ENCODE measurements around the gene MKS1.

Gene MKS1

GRCh38 chr17:58244963-58245362 is 25.9 kb upstream of the MKS1 start:
- DNase-seq (ENCODE audit: low read depth): no peak

- DNase-seq (ENCODE audit: low read depth): no peak
Observed at GRCh38 chr17:58242171-58242784, 23.2 kb upstream of the MKS1 start.

- no peak for DNase-seq (ENCODE audit: low read depth)
Observed at GRCh38 chr17:58239987-58240386, 20.9 kb upstream of the MKS1 start.

- DNase-seq (ENCODE audit: low read depth): no peak
Observed at GRCh38 chr17:58238147-58238634, 19.1 kb upstream of the MKS1 start, which contains the start of gene LPO. Gene LPO (plus strand): TSS chr17:58238584. CDS start chr17:58242980, 4,396 bp downstream.

GRCh38 chr17:58236394-58236793 is 17.3 kb upstream of the MKS1 start:
- DNase-seq (ENCODE audit: low read depth): no peak

GRCh38 chr17:58235821-58236220 is 16.8 kb upstream of the MKS1 start:
- DNase-seq (ENCODE audit: low read depth): no peak

GRCh38 chr17:58234512-58234911 is 15.5 kb upstream of the MKS1 start:
- DNase-seq (ENCODE audit: low read depth): no peak

GRCh38 chr17:58233543-58233942 is 14.5 kb upstream of the MKS1 start:
- no peak for DNase-seq (ENCODE audit: low read depth)

- DNase-seq (ENCODE audit: low read depth): peak; percentile 95
Observed at GRCh38 chr17:58232707-58233156, 13.7 kb upstream of the MKS1 start.

GRCh38 chr17:58231641-58232040 is 12.6 kb upstream of the MKS1 start:
- peak; percentile 31 for DNase-seq (ENCODE audit: low read depth)

- DNase-seq (ENCODE audit: low read depth): no peak
Observed at GRCh38 chr17:58229881-58230280, 10.8 kb upstream of the MKS1 start.

- no peak for DNase-seq (ENCODE audit: low read depth)
Observed at GRCh38 chr17:58229384-58229783, 10.3 kb upstream of the MKS1 start.

GRCh38 chr17:58228679-58229078 is 9.6 kb upstream of the MKS1 start:
- no peak for DNase-seq (ENCODE audit: low read depth)

GRCh38 chr17:58227733-58228132 is 8.7 kb upstream of the MKS1 start:
- no peak for DNase-seq (ENCODE audit: low read depth)

- peak; percentile 92 for DNase-seq (ENCODE audit: low read depth)
Observed at GRCh38 chr17:58224315-58224714, 5.3 kb upstream of the MKS1 start.

- peak; percentile 19 for DNase-seq (ENCODE audit: low read depth)
Observed at GRCh38 chr17:58219789-58220183, 731 bp upstream of the MKS1 start.

GRCh38 chr17:58217766-58218165 is 1.3 kb downstream of the MKS1 start:
- no peak for DNase-seq (ENCODE audit: low read depth)

GRCh38 chr17:58215685-58216084 is 3.4 kb downstream of the MKS1 start:
- DNase-seq (ENCODE audit: low read depth): peak; percentile 13

- DNase-seq (ENCODE audit: low read depth): no peak
Observed at GRCh38 chr17:58210922-58211321, 8.1 kb downstream of the MKS1 start.

GRCh38 chr17:58208344-58208743 is 10.7 kb downstream of the MKS1 start:
- no peak for DNase-seq (ENCODE audit: low read depth)

- no peak for DNase-seq (ENCODE audit: low read depth)
Observed at GRCh38 chr17:58207451-58207850, 11.6 kb downstream of the MKS1 start.

GRCh38 chr17:58205936-58206335 is 13.1 kb downstream of the MKS1 start:
- no peak for DNase-seq (ENCODE audit: low read depth)

GRCh38 chr17:58204796-58205195 is 14.3 kb downstream of the MKS1 start:
- peak; percentile 37 for DNase-seq (ENCODE audit: low read depth)

GRCh38 chr17:58202859-58203258 is 16.2 kb downstream of the MKS1 start:
- DNase-seq (ENCODE audit: low read depth): no peak
